Iris pigment epithelial cell (primary cell): ENCODE data around the gene PDE12.

Experiments
- DNase-seq: peaks from one replicate; pipeline ENCODE4 v3.0.0-alpha.2; 2011; ENCODE audit warnings: low read depth

The PDE12 gene, protein sequence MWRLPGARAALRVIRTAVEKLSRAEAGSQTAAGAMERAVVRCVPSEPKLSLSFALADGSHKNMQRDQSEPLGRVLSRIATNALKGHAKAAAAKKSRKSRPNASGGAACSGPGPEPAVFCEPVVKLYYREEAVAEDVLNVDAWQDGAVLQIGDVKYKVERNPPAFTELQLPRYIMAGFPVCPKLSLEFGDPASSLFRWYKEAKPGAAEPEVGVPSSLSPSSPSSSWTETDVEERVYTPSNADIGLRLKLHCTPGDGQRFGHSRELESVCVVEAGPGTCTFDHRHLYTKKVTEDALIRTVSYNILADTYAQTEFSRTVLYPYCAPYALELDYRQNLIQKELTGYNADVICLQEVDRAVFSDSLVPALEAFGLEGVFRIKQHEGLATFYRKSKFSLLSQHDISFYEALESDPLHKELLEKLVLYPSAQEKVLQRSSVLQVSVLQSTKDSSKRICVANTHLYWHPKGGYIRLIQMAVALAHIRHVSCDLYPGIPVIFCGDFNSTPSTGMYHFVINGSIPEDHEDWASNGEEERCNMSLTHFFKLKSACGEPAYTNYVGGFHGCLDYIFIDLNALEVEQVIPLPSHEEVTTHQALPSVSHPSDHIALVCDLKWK

DNA sequence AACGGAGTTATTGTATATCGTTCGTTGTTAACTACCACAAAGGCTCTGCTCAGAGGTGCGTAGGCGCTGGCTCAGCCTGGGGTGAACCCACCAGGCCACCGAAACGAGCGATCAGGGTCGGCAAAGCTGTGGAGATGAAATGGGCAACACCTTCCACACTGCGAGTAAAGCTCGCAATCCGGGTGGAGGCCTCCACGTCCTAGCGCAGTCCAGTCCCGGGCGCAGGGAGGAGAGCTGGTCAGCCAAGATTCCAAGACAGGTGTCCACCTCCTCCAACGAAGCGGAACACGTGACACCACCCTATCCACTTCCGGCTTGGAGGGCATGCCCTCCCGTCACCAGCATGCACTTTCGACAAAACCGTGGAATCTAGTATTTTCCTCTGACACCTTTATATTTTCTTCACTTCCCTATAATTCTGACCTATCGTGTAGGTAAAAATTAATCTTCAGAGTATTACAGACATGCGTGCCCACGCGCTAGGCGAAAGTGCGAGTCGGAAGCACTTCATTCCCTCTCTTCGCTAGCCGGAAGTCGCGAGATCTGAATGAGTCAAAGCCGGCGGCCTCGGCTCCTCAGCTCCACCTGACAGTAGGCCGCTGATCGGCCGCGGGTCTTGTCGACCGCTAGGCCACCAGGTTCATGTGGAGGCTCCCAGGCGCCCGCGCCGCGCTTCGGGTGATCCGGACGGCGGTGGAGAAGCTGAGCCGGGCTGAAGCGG lies at the start of gene PDE12:
TSS of gene PDE12 (plus strand) at position 537 of the 721 bp plus-strand sequence. CDS start at position 643, 106 bp downstream.
- peak; percentile 92 for DNase-seq

DNA sequence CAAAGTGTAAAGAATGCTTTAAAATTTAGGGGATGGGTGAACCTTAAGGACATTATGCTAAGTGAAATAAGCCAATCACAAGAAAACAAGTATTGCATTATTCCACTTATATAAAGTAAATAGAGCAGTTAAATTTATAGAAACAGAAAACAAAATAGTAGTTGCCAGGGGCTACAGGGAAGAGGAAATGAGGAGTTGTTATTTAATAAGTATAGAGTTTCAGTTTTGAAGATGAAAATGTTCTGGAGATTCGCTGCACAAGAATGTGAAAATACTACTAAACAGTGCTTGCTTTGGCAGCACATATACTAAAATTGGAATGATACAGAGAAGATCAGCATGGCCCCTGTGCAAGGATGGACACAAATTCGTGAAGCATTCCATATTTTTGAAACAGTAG lies 43.9 kb upstream of the PDE12 start:
- DNase-seq = no peak

DNA sequence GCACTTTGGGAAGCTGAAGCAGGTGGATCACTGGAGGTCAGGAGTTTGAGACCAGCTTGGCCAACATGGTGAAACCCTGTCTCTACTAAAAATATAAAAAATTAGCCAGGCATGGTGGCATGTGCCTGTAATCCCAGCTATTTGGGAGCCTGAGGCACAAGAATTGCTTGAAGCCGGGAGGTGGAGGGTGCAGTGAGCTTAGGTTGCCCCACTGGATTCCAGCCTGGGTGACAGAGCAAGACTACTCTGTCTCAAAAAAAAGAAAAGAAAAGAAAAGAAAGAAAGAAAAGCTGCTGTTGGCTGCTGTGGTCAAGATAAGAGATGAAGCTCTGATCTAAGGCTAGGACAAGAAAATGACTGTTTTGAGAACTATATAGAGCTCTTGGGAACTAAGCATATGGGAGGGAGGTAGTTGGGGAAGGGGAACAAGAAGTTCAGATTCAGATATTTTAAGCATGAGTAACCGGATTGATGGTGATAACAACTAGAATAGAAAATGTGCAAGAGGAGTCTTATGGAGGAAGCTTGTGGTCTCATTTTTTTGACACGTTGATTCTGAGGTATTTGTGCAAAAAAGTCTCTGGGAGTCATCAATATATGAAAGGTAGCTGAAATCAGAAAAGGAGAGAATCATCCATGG lies 37.7 kb upstream of the PDE12 start:
- peak; percentile 74 for DNase-seq

DNA sequence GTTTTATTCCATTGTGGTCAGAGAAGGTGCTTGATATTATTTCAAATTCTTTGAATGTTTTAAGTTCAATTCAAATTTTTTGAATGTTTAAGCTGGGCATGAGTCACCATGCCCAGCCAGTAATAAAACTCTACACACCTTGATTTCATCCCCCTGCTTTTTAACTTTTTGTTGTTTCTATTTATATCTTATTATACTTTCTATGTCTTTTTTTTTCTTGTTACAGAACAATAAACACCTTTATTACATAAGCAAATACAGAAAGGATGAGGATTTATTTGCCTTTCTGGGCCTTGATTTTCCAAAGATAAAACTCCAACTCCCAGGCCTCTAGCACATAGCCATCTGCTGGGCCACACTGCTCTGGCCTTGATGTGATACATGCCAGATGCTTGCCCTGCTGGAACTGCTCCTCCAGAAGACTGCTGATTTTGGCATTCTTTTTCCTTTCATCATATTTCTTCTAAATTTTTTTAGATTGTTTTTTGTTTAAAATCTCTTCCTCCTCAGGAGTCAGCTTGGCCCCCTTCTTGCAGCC lies 25.9 kb upstream of the PDE12 start:
- DNase-seq = no peak

DNA sequence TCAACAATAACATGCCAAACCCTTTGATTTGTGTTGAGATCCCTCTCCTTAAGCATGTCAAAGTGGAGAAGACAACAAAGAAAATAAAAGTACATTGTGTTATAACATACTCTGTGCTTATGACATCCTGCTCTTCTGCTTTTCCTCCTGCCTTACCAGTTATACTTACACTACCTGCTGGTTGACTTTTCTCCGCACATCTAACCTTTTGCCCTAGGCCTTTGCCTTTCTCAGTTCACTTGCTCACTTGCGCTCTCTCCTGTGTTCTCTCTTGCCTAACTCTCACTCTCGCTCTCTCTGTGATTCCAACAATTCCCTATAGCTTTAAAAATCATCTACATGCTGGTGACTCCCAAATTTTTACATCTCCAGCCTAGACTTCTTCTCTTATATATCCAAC lies 17.6 kb upstream of the PDE12 start:
- no peak for DNase-seq

DNA sequence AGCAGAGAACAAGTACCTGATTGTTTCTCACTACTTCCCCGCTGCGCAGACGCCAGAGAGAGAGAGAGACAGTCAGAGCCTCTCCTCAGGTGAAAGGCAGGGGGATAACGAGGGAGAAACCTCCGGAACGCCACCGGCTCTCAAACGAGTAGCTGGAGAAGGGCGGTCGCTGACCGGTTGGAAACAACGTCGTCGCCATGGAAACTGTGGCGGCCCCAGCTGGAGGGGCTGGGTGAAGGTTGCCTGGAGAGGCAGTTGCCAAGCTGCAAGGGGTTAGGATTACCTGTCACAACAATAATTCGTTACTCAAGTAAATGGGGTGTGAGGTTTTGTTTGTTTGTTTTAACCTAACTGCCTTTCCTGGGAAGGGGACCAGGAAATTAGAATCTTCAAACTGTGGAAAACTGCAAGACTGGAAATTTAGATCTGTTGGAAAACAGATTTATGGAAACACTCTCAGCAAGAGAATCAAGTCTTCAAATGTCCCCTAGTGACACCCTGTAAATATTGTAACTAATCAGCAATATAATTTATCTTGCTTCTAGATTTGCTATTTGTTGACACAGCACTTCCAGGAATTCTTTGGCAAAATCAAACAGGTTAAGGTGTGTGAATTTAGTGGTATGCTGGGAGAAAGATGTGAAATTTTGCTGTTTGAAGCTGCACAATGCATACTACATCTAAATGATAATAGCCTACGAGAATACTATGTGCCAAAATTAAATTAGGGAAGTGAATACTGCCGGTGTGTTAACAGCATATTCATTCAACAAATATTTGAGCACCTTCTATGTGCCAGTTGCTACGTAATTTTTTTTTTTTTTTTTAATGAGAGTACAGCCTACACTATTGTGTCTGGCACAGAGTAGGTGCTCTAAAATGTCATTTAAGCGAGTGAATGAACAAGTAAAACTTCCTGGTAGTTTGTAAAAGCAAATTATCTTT lies 11.6 kb upstream of the PDE12 start, which contains the start of gene DNAH12:
TSS of gene DNAH12 (minus strand) at position 164 of the 945 bp plus-strand sequence. CDS start 1,474 bp downstream, outside the sequence.
- DNase-seq = no peak

DNA sequence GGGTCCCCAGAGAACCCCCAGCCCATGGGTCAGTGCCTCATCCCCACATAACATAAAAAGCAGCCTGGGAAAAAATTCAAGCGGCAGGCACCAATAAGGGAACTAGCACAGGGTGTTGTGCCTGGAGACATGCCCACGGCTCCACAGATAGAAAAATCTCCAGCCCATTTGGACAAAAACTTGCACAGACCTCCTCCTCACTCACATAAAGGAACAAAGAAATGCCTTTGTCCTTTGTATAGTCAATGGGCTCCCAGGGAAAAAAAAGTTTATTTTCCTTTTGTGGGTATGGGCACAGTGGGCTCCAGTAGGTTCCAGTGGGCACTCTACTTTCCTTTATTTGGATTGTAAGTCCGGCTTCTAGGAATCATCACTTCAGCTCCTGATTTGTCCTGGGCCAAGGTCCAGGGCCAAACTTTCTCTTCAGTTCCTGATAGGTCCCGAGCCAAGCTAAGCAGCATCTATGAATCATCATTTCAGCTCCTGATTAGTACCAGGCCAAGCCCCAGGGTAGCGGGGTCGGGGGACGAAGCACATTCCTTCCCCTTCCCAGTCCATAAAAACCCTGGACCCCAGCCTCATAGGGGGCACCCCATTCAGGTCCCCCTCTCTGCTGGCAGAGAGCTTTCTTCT lies 10.3 kb upstream of the PDE12 start:
- no peak for DNase-seq

DNA sequence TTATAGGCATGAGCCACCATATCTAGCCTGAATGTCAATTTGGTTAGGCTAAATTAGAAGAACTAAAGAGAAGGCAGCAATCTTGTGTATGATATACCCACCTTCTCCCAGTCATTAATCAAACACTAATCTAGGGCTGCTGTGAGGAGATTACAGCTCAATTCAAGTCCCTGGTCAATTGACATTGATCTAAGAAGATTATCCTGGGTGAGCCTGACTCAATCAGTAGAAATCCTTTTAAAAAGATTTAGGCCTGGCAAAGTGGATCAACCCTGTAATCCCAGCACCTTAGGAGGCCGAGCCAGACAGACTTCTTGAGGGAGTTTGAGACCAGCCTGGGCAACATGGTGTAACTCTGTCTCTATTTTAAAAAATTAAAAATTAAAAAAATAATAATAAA lies 9.5 kb upstream of the PDE12 start:
- DNase-seq = no peak

DNA sequence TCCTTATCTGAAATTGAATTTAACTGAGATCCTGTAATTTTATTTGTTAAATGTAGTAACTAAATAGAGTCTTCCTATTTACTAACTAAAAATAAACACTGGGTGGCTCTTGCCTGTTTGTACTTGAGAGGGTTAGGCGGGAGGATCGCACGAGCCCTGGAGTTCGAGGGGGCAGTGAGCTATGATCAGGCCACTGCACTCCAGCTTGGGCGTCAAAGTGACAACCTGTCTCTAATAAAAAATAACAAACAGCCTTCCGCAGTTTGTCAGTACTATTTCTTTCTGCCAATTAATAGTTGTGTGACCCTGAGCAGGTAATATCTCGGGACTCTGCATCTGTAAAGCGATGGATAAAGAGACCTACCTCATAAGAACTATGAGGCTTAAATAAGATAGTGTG lies 768 bp upstream of the PDE12 start:
- no peak for DNase-seq

DNA sequence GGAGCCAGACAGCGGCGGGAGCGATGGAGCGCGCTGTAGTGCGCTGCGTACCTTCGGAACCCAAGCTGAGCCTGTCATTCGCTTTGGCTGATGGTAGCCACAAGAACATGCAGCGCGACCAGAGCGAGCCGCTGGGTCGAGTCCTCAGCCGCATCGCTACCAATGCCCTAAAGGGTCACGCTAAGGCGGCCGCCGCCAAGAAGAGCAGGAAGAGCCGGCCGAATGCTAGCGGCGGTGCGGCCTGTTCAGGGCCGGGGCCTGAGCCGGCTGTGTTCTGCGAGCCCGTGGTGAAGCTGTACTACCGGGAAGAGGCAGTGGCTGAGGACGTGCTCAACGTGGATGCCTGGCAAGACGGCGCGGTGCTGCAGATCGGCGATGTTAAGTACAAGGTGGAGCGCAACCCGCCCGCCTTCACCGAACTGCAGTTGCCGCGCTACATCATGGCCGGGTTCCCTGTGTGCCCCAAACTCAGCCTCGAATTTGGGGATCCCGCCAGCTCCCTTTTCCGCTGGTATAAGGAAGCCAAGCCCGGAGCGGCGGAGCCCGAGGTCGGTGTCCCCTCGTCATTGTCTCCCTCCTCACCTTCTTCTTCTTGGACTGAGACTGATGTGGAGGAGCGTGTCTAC lies 498 bp downstream of the PDE12 start:
- peak; percentile 50 for DNase-seq

DNA sequence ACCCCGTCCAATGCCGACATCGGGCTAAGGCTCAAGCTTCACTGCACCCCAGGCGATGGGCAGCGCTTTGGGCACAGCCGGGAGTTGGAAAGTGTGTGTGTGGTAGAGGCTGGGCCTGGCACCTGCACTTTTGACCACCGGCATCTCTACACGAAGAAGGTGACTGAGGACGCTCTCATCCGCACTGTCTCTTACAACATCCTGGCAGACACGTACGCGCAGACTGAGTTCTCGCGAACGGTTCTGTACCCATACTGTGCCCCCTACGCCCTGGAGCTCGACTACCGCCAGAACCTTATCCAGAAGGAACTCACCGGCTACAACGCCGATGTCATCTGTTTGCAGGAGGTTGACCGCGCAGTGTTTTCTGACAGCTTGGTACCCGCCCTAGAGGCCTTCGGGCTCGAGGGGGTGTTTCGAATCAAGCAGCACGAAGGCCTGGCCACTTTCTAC lies 1.0 kb downstream of the PDE12 start:
- DNase-seq = peak; percentile 69

DNA sequence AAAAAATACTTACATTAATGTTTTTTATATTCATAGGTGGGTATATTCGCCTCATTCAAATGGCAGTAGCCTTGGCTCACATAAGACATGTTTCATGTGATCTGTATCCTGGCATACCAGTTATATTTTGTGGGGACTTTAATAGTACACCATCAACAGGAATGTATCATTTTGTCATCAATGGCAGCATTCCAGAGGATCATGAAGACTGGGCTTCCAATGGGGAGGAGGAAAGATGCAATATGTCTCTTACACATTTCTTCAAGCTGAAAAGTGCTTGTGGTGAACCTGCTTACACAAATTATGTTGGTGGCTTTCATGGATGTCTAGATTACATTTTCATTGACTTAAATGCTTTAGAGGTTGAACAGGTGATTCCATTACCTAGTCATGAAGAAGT lies 3.5 kb downstream of the PDE12 start:
- DNase-seq = peak; percentile 68

DNA sequence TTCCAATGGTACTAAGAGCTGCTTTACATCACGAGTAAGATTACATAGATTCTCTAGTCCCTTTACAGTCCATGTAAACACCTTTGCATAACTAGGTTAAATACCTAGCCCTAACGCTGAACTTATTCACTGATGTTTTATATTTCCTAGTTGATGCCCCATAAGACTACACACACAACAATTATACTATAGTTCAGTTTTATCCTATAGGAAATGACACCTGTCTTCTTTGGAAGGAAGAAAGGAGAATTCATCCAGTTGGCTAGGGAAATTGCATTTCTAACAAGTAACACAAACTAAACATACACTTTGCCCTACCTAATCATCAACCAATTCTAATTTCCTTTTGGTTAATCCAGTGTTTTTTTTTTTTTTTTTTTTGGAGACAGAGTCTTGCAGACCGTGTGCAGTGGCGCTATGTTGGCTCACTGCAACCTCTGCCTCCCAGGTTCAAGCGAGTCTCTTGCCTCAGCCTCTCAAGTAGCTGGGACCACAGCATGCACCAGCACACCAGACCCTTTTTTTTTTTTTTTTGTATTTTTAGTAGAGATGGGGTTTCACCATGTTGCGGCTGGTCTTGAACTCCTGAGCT lies 13.9 kb downstream of the PDE12 start:
- DNase-seq = no peak

DNA sequence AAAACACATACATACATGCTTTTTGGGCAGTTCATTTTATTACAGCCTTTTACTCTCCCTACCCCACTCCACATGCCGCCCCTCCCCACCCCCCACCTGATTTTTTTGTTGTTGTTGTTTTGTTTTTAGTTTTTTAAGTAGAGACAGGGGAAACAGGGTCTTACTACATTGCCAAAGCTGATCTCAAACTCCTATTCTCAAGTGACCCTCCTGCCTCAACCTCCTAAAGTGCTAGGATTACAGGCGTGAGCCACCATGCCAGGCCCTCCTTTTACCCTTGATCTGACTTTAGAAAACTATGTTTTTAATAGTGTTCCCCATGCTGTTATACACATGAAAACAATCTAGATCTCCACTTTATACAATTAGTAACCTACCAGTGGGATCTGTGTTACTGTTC lies 14.8 kb downstream of the PDE12 start:
- no peak for DNase-seq

DNA sequence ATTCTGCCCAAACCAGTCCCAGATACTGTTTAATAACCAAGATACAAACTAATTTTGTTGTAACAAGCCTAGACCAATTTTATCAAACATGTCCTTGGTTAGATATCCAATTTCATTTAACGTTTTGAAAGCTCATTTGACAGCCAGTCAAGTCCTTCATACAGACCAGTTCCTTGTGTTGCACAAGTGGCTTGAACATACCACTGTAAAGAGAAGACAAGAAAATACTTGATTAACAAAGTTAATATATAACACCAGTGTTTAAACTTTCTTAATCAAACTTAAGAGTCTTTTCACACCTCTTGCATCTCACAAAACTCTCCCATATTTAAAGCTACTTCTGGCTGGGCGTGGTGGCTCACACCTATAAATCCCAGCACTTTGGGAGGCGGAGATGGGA lies 16.0 kb downstream of the PDE12 start:
- no peak for DNase-seq

DNA sequence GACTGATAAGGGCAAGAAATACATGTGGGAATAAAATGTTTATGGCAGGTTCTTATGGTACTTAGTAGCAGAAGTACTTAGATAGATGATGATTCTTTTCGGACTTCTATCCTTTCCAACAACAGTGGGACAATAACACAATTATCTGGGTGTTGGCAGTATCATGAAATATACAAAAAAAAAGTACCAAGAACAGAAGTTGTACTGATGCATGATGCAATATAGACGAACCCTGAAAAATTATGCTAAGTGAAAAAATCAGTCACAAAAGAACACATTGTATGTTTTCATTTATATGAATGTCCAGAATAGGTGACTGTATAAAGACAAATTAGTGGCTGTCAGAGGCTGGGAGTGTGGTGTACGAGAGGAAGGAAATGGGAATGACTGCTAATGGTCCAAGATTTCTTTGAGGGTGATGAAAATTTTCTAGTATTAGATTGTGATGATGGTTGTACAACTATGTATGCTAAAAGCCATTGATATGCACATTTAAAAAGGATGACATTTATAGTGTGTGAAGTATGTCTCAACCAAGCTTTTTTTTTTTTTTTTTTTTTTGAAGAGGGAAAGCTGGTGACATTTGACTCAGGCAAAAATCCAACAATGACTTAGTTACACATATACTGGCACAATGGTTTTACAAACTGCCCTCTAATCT lies 20.0 kb downstream of the PDE12 start:
- DNase-seq = no peak

DNA sequence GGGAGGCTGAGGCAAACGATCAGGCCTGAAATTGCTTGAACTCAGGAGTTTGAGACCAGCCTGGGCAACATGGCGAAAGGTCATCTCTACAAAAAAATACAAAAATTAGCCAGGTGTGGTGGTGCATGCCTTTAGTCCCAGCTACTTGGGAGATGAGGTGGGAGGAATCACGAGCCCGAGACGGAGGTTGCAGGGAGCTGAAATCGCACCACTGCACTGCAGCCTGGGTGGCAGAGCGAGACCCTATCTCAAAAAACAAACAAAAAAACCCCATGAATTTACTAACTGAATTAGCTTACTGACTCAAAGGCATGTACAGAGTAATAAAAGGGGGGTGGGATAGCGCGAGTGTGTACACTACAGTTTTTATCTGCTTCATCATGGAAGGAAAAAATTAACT lies 21.7 kb downstream of the PDE12 start:
- DNase-seq = no peak

DNA sequence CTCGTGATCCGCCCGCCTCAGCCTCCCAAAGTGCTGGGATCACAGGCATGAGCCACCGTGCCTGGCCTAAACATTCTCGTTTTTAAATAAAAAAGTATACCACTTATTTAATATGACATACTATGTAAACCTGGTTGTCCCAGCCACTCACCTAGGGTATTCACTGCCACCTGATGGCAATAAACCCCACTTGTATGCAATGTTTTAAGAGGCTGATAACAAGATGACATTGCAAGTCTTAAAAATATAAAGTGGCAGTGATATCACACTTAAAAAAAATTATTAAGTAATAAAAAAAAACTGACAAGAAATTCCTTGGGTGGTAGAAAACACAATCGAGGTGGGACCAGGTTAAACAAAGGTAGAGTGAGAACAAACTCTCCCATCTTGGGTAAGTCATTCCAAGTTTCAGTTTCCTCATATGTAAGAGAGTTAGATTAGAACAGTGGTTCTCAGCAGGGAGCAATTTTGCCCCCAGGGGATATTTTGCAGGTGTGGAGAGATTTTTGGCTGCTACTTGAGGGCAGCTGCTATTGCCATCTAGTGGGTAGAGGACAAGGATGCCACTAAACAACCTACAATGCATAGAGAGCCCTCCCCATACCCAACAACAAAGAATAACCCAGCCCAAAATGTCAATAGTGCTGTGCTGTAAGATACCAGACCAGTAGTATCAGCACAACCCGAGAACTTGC lies 26.5 kb downstream of the PDE12 start:
- no peak for DNase-seq
